Measurements from ENCODE around the gene OXCT1.
"Not testable (repeated sequence)": the region's sequence is repeated elsewhere in the genome, so short reads cannot be mapped to it uniquely, and the experiment has no call there.

OXCT1 gene

DNA sequence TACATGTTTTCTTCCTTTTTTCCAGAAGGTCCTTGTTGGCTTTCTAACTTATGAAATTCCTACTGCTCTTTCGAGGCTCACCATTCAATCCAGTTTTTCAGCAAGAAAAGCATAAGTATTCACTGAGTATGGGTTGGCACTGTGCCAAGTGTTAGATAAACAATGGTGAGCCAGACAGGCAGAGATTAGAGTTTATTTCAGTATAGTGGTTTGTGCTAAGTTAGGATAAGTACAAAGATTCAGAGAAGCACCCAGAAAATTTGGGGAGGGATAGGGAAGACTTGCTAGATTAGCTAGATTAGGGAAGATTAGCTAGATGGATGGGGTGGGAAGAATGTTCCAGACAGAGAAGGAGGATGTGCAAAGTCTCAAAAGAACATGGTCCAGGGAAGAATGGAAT, 122.9 kb downstream of the OXCT1 start:
- TF ChIP-seq, protein P1, sequence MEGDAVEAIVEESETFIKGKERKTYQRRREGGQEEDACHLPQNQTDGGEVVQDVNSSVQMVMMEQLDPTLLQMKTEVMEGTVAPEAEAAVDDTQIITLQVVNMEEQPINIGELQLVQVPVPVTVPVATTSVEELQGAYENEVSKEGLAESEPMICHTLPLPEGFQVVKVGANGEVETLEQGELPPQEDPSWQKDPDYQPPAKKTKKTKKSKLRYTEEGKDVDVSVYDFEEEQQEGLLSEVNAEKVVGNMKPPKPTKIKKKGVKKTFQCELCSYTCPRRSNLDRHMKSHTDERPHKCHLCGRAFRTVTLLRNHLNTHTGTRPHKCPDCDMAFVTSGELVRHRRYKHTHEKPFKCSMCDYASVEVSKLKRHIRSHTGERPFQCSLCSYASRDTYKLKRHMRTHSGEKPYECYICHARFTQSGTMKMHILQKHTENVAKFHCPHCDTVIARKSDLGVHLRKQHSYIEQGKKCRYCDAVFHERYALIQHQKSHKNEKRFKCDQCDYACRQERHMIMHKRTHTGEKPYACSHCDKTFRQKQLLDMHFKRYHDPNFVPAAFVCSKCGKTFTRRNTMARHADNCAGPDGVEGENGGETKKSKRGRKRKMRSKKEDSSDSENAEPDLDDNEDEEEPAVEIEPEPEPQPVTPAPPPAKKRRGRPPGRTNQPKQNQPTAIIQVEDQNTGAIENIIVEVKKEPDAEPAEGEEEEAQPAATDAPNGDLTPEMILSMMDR (IDR thresholded peaks at IDR 0.05; ENCODE audit: insufficient read depth, low read depth, low read length, missing control alignments) = no peak
- no peak for DNase-seq (ENCODE audit: low read depth)
- H3K4me3 ChIP-seq (ENCODE audit: low read depth, low read length) = no peak overlapping the region

DNA sequence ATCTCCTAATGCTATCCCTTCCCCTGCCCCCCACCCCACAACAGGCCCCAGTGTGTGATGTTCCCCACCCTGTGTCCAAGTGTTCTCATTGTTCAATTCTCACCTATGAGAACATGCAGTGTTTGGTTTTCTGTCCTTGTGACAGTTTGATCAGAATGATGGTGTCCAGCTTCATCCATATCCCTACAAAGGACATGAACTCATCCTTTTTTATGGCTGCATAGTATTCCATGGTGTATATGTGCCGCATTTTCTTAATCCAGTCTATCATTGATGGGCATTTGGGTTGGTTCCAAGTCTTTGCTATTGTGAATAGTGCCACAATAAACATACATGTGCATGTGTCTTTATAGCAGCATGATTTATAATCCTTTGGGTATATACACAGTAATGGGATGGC, 127.6 kb downstream of the OXCT1 start:
- not testable (repeated sequence) for H3K4me3 ChIP-seq (ENCODE audit: low read depth, low read length); DNase-seq (ENCODE audit: low read depth)

DNA sequence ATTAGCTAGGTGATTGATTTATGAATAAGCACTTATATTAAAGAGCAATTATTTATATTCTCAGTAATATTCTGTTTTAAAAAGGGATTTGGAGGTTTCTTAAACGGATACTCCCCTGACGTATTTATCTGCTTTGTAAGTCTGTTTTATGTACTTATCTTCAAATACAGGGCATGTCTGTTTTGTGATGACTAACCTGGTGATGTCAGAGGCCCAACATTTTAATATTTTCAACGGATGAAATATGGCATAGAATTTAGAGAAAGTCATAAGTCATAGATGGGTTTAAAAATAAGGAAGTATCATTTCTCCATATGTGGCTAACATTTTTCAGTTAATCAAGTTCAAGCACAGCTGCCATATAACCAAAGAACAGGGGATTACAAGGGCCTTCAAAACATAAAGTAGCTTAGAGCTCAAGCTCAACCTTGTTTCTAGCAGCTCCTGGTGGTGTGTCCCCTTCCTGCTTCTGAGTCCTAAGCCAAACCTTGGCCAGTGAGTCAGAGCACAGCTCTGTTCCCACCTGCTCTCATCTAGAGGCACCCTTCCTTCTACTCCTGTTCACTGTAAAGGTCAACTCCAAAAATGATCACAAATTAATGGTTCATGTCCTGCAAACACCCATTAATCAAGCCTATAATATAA, 131.4 kb downstream of the OXCT1 start:
- TF ChIP-seq, protein P1 (IDR thresholded peaks at IDR 0.05; ENCODE audit: insufficient read depth, low read depth, low read length, missing control alignments) = no peak
- DNase-seq (ENCODE audit: low read depth) = no peak
- no peak overlapping the region for H3K4me3 ChIP-seq (ENCODE audit: low read depth, low read length)

DNA sequence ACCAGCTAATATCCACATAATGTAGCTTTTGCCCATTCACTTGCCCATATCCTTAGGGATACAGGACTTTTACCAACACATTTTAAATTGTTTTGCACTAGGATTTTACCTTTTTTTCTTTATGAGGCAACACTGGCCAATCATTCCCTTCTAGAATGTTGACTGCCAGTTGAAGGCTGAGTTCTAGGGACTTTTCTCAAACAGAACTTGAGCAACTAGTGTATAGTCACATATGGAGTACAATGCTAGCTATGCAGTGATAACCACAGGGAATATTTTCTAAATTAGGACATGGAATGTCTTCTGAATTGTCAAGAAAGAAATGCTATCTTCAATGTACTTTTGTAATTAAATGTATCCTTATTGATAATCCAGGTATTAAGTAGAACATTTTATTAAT, 133.6 kb downstream of the OXCT1 start:
- no peak for DNase-seq (ENCODE audit: low read depth)
- H3K4me3 ChIP-seq (ENCODE audit: low read depth, low read length) = no peak overlapping the region
- TF ChIP-seq, protein P1 (IDR thresholded peaks at IDR 0.05; ENCODE audit: insufficient read depth, low read depth, low read length, missing control alignments) = no peak

DNA sequence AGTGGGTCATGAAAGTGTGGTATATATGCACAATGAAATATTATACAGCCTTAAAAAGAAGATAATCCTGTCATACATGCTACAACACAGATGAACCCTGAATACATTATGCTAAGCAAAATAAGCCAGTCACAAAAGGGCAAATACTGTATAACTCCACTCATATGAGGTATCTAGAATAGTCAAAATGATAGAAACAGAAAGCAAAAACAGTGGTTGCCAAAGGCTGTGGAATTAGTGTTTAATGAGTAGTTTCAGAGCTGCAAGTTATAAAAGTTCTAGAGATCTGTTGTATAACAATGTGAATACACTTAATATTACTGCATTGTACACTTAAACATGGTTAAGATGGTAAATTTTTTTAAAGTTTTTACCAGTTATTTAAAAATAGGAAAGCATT, 135.0 kb downstream of the OXCT1 start:
- H3K4me3 ChIP-seq (ENCODE audit: low read depth, low read length) = no peak overlapping the region
- DNase-seq (ENCODE audit: low read depth) = no peak
- TF ChIP-seq, protein P1 (IDR thresholded peaks at IDR 0.05; ENCODE audit: insufficient read depth, low read depth, low read length, missing control alignments) = no peak

DNA sequence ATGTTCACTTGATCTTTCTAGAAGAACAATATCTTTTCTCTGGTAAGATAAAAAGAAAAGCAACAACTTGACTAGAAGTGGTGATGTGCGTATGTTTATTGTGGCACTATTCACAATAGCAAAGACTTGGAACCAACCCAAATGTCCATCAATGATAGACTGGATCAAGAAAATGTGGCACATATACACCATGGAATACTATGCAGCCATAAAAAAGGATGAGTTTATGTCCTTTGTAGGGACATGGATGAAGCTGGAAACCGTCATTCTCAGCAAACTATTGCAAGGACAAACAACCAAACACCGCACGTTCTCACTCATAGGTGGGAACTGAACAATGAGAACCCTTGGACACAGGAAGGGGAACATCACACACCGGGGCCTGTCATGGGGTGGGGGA, 140.8 kb downstream of the OXCT1 start:
- DNase-seq (ENCODE audit: low read depth); H3K4me3 ChIP-seq (ENCODE audit: low read depth, low read length): not testable (repeated sequence)

DNA sequence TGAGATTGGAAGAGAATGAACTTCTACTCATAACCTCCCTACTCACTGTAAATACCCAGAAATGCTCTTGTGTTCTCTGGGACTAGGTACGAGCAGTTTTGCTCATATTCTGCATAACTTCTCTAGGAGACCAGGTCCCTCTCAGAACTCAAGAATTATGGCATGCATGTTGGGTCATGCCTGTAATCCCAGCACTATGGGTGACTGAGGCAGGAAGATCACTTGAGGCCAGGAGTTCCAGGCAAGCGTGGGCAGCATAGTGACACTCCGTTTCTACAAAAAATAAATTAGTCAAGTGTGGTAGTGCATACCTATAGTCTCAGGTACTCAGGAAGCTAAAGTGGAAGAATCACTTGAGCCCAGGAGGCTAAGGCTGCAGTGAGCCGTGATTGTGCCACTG, 141.9 kb downstream of the OXCT1 start:
- no peak overlapping the region for H3K4me3 ChIP-seq (ENCODE audit: low read depth, low read length)
- TF ChIP-seq, protein P1 (IDR thresholded peaks at IDR 0.05; ENCODE audit: insufficient read depth, low read depth, low read length, missing control alignments) = no peak
- no peak for DNase-seq (ENCODE audit: low read depth)

DNA sequence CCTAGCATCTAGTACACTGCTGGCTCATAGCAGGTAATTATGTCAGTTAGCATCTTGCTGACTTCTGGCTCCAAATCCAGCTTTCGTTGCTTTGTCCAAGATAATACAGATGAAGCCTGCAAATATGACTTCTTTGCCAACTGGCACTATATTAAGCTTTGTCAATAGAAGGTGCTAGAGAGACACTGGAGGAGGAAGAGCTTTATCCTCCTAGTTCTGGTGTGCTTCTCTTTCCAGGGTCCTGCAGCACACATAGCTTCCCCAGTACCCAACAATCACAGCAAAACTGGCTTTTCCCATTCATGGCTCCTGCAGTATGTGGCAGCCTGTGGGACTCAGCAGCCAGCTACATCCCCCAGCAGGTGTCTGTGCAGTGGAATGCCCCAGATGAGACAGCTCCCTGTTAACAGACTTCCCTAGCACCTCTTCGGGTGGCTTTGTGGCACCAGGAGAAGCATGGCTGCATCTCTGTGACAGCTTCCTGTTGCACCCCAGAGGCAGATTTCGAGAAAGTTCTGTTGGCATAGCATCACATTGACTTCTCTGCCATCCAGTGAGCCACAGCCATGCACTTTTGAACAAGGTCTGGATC, 147.8 kb downstream of the OXCT1 start:
- DNase-seq (ENCODE audit: low read depth) = no peak
- TF ChIP-seq, protein P1 (IDR thresholded peaks at IDR 0.05; ENCODE audit: insufficient read depth, low read depth, low read length, missing control alignments) = no peak
- no peak overlapping the region for H3K4me3 ChIP-seq (ENCODE audit: low read depth, low read length)

Data from GM12865 (cell line).